IPS-15b (cell line): ENCODE results near the gene COL23A1.

Source experiments
- H3K27me3 ChIP-seq: one replicate; pipeline ENCODE4 v1.6.1; 2013; ENCODE audit warnings: low read length; ENCODE audit not compliant: control insufficient read depth, insufficient read depth
- H3K36me3 ChIP-seq: one replicate; pipeline ENCODE4 v1.6.1; 2013; ENCODE audit warnings: low read length; ENCODE audit not compliant: control insufficient read depth, insufficient read depth
- H3K4me1 ChIP-seq: one replicate; pipeline ENCODE4 v1.6.1; 2013; ENCODE audit warnings: mild to moderate bottlenecking, low read length; ENCODE audit not compliant: control insufficient read depth, insufficient read depth
- H3K4me3 ChIP-seq: one replicate; pipeline ENCODE4 v1.5.1; 2013; ENCODE audit warnings: low read depth, low read length
- H3K9ac ChIP-seq: one replicate; pipeline ENCODE4 v1.6.1; 2013; ENCODE audit warnings: low read depth, mild to moderate bottlenecking, low read length
- H3K9me3 ChIP-seq: one replicate; pipeline ENCODE4 v1.6.1; 2013; ENCODE audit warnings: mild to moderate bottlenecking, low read length; ENCODE audit not compliant: control insufficient read depth, insufficient read depth

Gene COL23A1

GRCh38 chr5:178416206-178416882, 173.8 kb downstream of the COL23A1 start:
- Histone ChIP-seq H3K9ac (no peak overlapping the region), H3K4me3 (no peak overlapping the region), H3K36me3 (no peaks in the 10 kb centered on the region), H3K27me3 (no peaks in the 10 kb centered on the region), H3K4me1 (peaks cover 12% of the 10 kb centered on the region), H3K9me3 (no peaks in the 10 kb centered on the region)

- Histone ChIP-seq H3K9ac (no peak overlapping the region), H3K27me3 (no peaks in the 10 kb centered on the region), H3K4me1 (peaks cover 9% of the 10 kb centered on the region), H3K9me3 (no peaks in the 10 kb centered on the region), H3K4me3 (no peak overlapping the region), H3K36me3 (no peaks in the 10 kb centered on the region)
These were observed 174.8 kb downstream of the COL23A1 start for GRCh38 chr5:178415353-178415752.

- no peak overlapping the region for H3K4me3 ChIP-seq
- no peak overlapping the region for H3K9ac ChIP-seq
- H3K27me3 ChIP-seq = no peaks in the 10 kb centered on the region
- H3K36me3 ChIP-seq = no peaks in the 10 kb centered on the region
- H3K9me3 ChIP-seq = no peaks in the 10 kb centered on the region
- peaks cover 3% of the 10 kb centered on the region for H3K4me1 ChIP-seq
These were observed 176.2 kb downstream of the COL23A1 start for GRCh38 chr5:178413988-178414387.

GRCh38 chr5:178411083-178411482, 179.1 kb downstream of the COL23A1 start:
- no peaks in the 10 kb centered on the region for H3K27me3 ChIP-seq
- no peak overlapping the region for H3K9ac ChIP-seq
- H3K4me1 ChIP-seq = peaks cover 3% of the 10 kb centered on the region
- no peaks in the 10 kb centered on the region for H3K9me3 ChIP-seq
- no peak overlapping the region for H3K4me3 ChIP-seq
- no peaks in the 10 kb centered on the region for H3K36me3 ChIP-seq

GRCh38 chr5:178407646-178408045, 182.5 kb downstream of the COL23A1 start:
- H3K36me3 ChIP-seq = no peaks in the 10 kb centered on the region
- H3K4me1 ChIP-seq = no peaks in the 10 kb centered on the region
- H3K27me3 ChIP-seq = no peaks in the 10 kb centered on the region
- no peak overlapping the region for H3K9ac ChIP-seq
- no peak overlapping the region for H3K4me3 ChIP-seq
- no peaks in the 10 kb centered on the region for H3K9me3 ChIP-seq

- no peak overlapping the region for H3K9ac ChIP-seq
- no peaks in the 10 kb centered on the region for H3K9me3 ChIP-seq
- H3K4me3 ChIP-seq = no peak overlapping the region
- no peaks in the 10 kb centered on the region for H3K27me3 ChIP-seq
- no peaks in the 10 kb centered on the region for H3K4me1 ChIP-seq
- no peaks in the 10 kb centered on the region for H3K36me3 ChIP-seq
These were observed 185.2 kb downstream of the COL23A1 start for GRCh38 chr5:178404987-178405386.

- Histone ChIP-seq H3K9ac (no peak overlapping the region), H3K9me3 (no peaks in the 10 kb centered on the region), H3K4me1 (no peaks in the 10 kb centered on the region), H3K27me3 (no peaks in the 10 kb centered on the region), H3K4me3 (no peak overlapping the region), H3K36me3 (no peaks in the 10 kb centered on the region)
These were observed 186.1 kb downstream of the COL23A1 start for GRCh38 chr5:178403956-178404600.

- Histone ChIP-seq H3K36me3 (no peaks in the 10 kb centered on the region), H3K9me3 (no peaks in the 10 kb centered on the region), H3K4me1 (no peaks in the 10 kb centered on the region), H3K27me3 (no peaks in the 10 kb centered on the region), H3K4me3 (no peak overlapping the region), H3K9ac (no peak overlapping the region)
These were observed 186.8 kb downstream of the COL23A1 start for GRCh38 chr5:178403351-178403750.

GRCh38 chr5:178399701-178400095, 190.5 kb downstream of the COL23A1 start:
- no peaks in the 10 kb centered on the region for H3K4me1 ChIP-seq
- H3K9ac ChIP-seq = no peak overlapping the region
- H3K27me3 ChIP-seq = no peaks in the 10 kb centered on the region
- no peaks in the 10 kb centered on the region for H3K36me3 ChIP-seq
- no peaks in the 10 kb centered on the region for H3K9me3 ChIP-seq
- no peak overlapping the region for H3K4me3 ChIP-seq

GRCh38 chr5:178398901-178399700, 191.1 kb downstream of the COL23A1 start:
- Histone ChIP-seq H3K4me1 (no peaks in the 10 kb centered on the region), H3K27me3 (no peaks in the 10 kb centered on the region), H3K9me3 (no peaks in the 10 kb centered on the region), H3K4me3 (no peak overlapping the region), H3K9ac (no peak overlapping the region), H3K36me3 (no peaks in the 10 kb centered on the region)

GRCh38 chr5:178396796-178397720, 193.1 kb downstream of the COL23A1 start:
- no peak overlapping the region for H3K4me3 ChIP-seq
- no peaks in the 10 kb centered on the region for H3K27me3 ChIP-seq
- H3K9ac ChIP-seq = no peak overlapping the region
- H3K9me3 ChIP-seq = no peaks in the 10 kb centered on the region
- no peaks in the 10 kb centered on the region for H3K36me3 ChIP-seq
- no peaks in the 10 kb centered on the region for H3K4me1 ChIP-seq
